H1 (cell line): ENCODE measurements around the gene SMIM38. TPM values are rescaled to one million over a fixed set of nuclear protein-coding genes. Genes with fewer than 3 reads are reported as not detected.

Experiments used
- NANOG ChIP-seq: IDR thresholded peaks from 2 replicates; pipeline ENCODE4 v1.6.1; 2011; ENCODE audit warnings: low read length, low read depth, mild to moderate bottlenecking, inconsistent platforms; ENCODE audit not compliant: insufficient read depth, poor library complexity, severe bottlenecking
- polyA plus RNA-seq, 7 experiments: library from polyadenylated mRNA; depleted of rRNA in 3 of 7; stranded (reverse) in 5 of 7; unstranded in 2 of 7; fragments of >200 nt in 5 of 7; fragments of 200-250 nt in 2 of 7; gene quantifications; 1 replicate in 5 of 7; 2 replicates in 1 of 7; 4 replicates in 1 of 7; pipeline versions ENCODE4 v1.2.1 to v1.2.3, GENCODE V29; 2011 to 2013; ENCODE audit warnings: missing spikeins in 2 of 7, mixed read lengths in 2 of 7
- total RNA-seq: library from RNA; stranded (reverse); fragmentation: NEBNext Ultra II Directional; extraction: Animal tissue kit (Norgen Biotek cat#: 25700); gene quantifications from 2 replicates; pipeline ENCODE4 v1.2.1, GENCODE V29; 2021

Gene SMIM38
- total and polyA plus RNA-seq, 2 of the 8 experiments (the other 6 are each of a cell fraction or from before 2014, with no cell fraction given), result 0.17 to 0.20 TPM

DNA sequence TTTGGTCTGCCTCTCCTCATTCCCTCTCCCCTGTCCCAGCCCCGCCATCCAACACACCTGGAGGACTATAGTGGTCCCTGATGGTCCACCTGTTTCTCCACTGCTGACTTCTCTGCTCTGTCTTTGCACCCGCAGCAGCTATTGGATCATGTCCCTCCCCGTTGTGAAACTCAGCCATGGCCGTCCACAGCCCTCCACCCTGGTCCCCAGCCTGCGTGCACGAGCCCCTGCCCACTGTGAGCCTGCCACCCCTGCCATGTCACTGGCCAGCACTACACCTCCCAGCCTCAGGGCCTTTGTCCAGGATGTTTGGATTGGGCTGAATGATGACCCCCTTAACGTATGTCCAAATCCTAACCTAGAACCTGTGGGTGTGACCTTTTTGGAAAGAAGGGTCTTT is 47.7 kb upstream of the SMIM38 start (continued):
- no peak for TF ChIP-seq NANOG
